ENCODE measurements around the gene NAA11.

DNA sequence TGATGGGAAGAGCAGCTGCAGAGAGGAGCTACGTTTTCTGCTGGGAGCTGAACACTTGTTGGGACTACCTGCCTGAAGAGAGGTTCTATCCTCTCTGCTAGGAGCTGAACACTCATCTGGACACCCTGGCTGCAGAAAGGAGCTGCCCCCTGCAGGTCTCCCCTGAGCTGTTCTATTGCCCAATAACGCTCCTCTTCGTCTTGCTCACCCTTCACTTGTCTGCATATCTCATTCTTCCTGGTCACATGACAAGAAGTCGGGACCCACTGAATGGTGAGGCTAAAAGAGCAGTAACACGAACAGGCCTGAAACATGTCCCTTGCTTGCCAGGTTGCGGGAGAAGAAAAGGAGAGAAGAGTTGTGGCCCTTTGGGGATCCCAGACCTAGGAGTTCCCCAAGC, 27.8 kb downstream of the NAA11 start:
- TF ChIP-seq EP300 (IDR thresholded peaks at IDR 0.05) = no peak
- TF ChIP-seq, protein P1, sequence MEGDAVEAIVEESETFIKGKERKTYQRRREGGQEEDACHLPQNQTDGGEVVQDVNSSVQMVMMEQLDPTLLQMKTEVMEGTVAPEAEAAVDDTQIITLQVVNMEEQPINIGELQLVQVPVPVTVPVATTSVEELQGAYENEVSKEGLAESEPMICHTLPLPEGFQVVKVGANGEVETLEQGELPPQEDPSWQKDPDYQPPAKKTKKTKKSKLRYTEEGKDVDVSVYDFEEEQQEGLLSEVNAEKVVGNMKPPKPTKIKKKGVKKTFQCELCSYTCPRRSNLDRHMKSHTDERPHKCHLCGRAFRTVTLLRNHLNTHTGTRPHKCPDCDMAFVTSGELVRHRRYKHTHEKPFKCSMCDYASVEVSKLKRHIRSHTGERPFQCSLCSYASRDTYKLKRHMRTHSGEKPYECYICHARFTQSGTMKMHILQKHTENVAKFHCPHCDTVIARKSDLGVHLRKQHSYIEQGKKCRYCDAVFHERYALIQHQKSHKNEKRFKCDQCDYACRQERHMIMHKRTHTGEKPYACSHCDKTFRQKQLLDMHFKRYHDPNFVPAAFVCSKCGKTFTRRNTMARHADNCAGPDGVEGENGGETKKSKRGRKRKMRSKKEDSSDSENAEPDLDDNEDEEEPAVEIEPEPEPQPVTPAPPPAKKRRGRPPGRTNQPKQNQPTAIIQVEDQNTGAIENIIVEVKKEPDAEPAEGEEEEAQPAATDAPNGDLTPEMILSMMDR (IDR thresholded peaks at IDR 0.05) = no peak
- TF ChIP-seq POLR2A (IDR thresholded peaks at IDR 0.05) = no peak

Data from sigmoid colon (tissue), 4 donors.